Measurements from ENCODE around the gene AP3B1. TPM values are rescaled to one million over a fixed set of nuclear protein-coding genes. Genes with fewer than 3 reads are reported as not detected.

The AP3B1 gene
- total and polyA plus RNA-seq, 4 donors = 26.4 to 50.4 (median 33.3) TPM

DNA sequence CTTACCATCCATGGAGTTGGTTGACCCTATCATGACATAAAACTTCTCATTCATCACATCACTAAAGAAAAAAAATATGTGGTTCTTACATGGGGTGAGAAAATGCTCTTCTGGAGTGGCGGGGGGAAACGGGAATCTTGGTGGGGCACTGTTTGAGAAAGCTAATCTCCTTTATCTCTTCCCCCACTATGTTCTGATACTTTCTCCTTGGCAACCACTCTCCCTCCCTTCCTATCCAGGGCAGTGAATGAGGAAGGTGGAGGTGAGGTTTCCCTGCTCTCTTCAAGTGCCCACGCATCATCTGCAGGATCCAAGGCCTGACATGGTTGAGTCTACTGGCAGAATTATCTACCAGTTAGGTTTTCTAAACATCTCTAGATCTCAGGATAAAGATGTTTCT, 297.6 kb downstream of the AP3B1 start:
- TF ChIP-seq, protein P1, sequence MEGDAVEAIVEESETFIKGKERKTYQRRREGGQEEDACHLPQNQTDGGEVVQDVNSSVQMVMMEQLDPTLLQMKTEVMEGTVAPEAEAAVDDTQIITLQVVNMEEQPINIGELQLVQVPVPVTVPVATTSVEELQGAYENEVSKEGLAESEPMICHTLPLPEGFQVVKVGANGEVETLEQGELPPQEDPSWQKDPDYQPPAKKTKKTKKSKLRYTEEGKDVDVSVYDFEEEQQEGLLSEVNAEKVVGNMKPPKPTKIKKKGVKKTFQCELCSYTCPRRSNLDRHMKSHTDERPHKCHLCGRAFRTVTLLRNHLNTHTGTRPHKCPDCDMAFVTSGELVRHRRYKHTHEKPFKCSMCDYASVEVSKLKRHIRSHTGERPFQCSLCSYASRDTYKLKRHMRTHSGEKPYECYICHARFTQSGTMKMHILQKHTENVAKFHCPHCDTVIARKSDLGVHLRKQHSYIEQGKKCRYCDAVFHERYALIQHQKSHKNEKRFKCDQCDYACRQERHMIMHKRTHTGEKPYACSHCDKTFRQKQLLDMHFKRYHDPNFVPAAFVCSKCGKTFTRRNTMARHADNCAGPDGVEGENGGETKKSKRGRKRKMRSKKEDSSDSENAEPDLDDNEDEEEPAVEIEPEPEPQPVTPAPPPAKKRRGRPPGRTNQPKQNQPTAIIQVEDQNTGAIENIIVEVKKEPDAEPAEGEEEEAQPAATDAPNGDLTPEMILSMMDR (IDR thresholded peaks at IDR 0.05; ENCODE audit: control extremely low read depth, extremely low read depth) = no peak
- Histone ChIP-seq H3K36me3 (ENCODE audit: control insufficient read depth in 4 of 4, insufficient read depth in 4 of 4, low read length in 4 of 4) (peaks cover 0 to 6% (median under 1%) of the 10 kb centered on the region in 4 donors), H3K9me3 (ENCODE audit: control insufficient read depth in 4 of 4, insufficient read depth in 3 of 4, low read length in 3 of 4) (no peaks in the 10 kb centered on the region), H3K4me1 (ENCODE audit: control insufficient read depth in 5 of 5, insufficient read depth in 5 of 5, low read length in 5 of 5) (peaks cover 0 to 27% (median 0%) of the 10 kb centered on the region in 5 donors), H3K27me3 (ENCODE audit: control insufficient read depth in 3 of 3, insufficient read depth in 3 of 3, low read length in 2 of 3) (no peaks in the 10 kb centered on the region), H3K27ac (ENCODE audit: low read depth in 1 of 2, low read length in 1 of 2) (no peak overlapping the region), H3K9ac (ENCODE audit: insufficient read depth in 1 of 2, low read length in 2 of 2) (no peak overlapping the region), H3K4me3 (no peak overlapping the region)
- DNase-seq (no peak), ATAC-seq (ENCODE audit: insufficient read depth, low FRiP score) (no peak)
- 91 to 98% methylated on average over 3 of the region's 3 CpGs for WGBS, 2 donors

DNA sequence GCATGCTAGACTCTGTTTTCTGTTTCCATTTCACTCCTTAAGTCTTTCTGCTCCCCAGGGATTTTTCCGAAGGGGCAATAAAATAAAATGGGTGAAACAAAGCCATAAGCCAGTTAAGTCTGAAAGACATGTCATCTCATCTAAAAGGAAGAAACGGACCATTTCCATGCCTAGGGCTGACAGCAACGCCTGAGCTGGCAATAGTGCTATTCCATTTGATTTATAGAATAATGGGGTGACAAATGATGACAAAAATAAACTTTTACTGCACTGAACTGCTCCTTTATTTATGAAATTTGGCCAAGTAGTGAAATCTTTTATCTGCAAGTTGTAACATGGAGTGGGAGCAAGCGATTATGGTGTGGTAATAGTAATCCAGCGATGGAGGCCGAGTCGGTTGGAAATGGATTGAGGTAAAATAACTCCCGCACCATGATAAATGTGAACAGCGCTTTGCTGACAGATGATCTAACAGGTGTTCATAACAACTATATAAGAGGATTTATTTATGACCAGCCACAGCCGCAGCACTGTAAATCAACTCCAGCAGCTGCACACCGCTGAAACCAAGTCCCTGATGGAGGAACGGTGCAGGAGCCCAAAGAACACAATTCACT, 298.6 kb downstream of the AP3B1 start:
- Histone ChIP-seq H3K9ac (ENCODE audit: insufficient read depth in 1 of 2, low read length in 2 of 2) (no peak overlapping the region), H3K27me3 (ENCODE audit: control insufficient read depth in 3 of 3, insufficient read depth in 3 of 3, low read length in 2 of 3) (no peaks in the 10 kb centered on the region), H3K9me3 (ENCODE audit: control insufficient read depth in 4 of 4, insufficient read depth in 3 of 4, low read length in 3 of 4) (no peaks in the 10 kb centered on the region), H3K4me3 (no peak overlapping the region), H3K4me1 (ENCODE audit: control insufficient read depth in 5 of 5, insufficient read depth in 5 of 5, low read length in 5 of 5) (peaks cover 0 to 27% (median 0%) of the 10 kb centered on the region in 5 donors), H3K36me3 (ENCODE audit: control insufficient read depth in 4 of 4, insufficient read depth in 4 of 4, low read length in 4 of 4) (peaks cover 0 to 6% (median under 1%) of the 10 kb centered on the region in 4 donors), H3K27ac (ENCODE audit: low read depth in 1 of 2, low read length in 1 of 2) (no peak overlapping the region)
- DNase-seq (peak in 2 of 3 donors; percentile 32 to 50), ATAC-seq (ENCODE audit: insufficient read depth, low FRiP score) (no peak)
- TF ChIP-seq, protein P1 (IDR thresholded peaks at IDR 0.05; ENCODE audit: control extremely low read depth, extremely low read depth) = no peak
- WGBS, 2 donors = 97% methylated on average over 12 of the region's 12 CpGs

DNA sequence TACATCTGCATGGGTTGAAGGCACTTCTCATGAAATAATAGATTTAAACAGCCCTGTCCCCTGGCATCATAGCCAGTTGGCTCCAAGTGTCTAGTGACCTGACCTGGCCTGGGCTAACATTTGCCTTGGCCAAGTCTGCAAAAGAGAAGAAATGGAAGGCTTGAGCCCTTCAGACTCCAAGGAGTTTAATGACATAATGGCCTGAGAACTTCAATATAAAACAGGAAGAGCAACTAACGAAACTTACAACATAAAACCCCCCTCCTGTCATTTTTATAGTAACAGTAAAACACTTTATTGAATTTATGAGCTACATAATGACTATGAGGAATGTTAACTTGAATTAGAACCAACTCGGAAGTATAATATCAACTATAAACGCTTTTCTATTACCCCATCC, 299.6 kb downstream of the AP3B1 start:
- H3K9me3 ChIP-seq (ENCODE audit: control insufficient read depth in 4 of 4, insufficient read depth in 3 of 4, low read length in 3 of 4) = no peaks in the 10 kb centered on the region
- DNase-seq = peak; percentile 53 to 81 (median 77)
- no peak overlapping the region for H3K4me3 ChIP-seq
- H3K36me3 ChIP-seq (ENCODE audit: control insufficient read depth in 4 of 4, insufficient read depth in 4 of 4, low read length in 4 of 4) = peaks cover 0 to 6% (median under 1%) of the 10 kb centered on the region in 4 donors
- peaks cover 0 to 27% (median 0%) of the 10 kb centered on the region in 5 donors for H3K4me1 ChIP-seq (ENCODE audit: control insufficient read depth in 5 of 5, insufficient read depth in 5 of 5, low read length in 5 of 5)
- TF ChIP-seq, protein P1 (IDR thresholded peaks at IDR 0.05; ENCODE audit: control extremely low read depth, extremely low read depth) = no peak
- H3K27ac ChIP-seq (ENCODE audit: low read depth in 1 of 2, low read length in 1 of 2) = no peak overlapping the region
- no peak for ATAC-seq (ENCODE audit: insufficient read depth, low FRiP score)
- WGBS, 2 donors = 64 to 77% methylated on average over 3 of the region's 3 CpGs
- no peaks in the 10 kb centered on the region for H3K27me3 ChIP-seq (ENCODE audit: control insufficient read depth in 3 of 3, insufficient read depth in 3 of 3, low read length in 2 of 3)
- no peak overlapping the region for H3K9ac ChIP-seq (ENCODE audit: insufficient read depth in 1 of 2, low read length in 2 of 2)
